22Rv1 (cell line): ENCODE results near the gene PPM1F.
"Not testable (repeated sequence)": the region's sequence is repeated elsewhere in the genome, so short reads cannot be mapped to it uniquely, and the experiment has no call there.

Experiments
- H3K27ac ChIP-seq: fragments of 450-650 bp; 2 replicates; pipeline ENCODE4 v1.5.1; 2017
- CTCF ChIP-seq: fragments of 450-650 bp; IDR thresholded peaks from 2 replicates; pipeline ENCODE4 v1.5.1; 2017; ENCODE audit warnings: mild to moderate bottlenecking
- ZFX ChIP-seq: fragments of 450-650 bp; IDR thresholded peaks from 2 replicates; pipeline ENCODE4 v1.6.1; 2017; ENCODE audit warnings: antibody characterized with exemption, borderline replicate concordance

The PPM1F gene

GRCh38 chr22:21889251-21889990 is 63.2 kb downstream of the PPM1F start:
- TF ChIP-seq ZFX (no peak), CTCF (no peak)
- no peak overlapping the region for H3K27ac ChIP-seq

- TF ChIP-seq ZFX (no peak), CTCF (no peak)
- H3K27ac ChIP-seq: no peak overlapping the region
Observed at GRCh38 chr22:21887841-21888240, 64.8 kb downstream of the PPM1F start.

GRCh38 chr22:21883930-21884329 is 68.7 kb downstream of the PPM1F start:
- not testable (repeated sequence) for H3K27ac ChIP-seq

- H3K27ac ChIP-seq: not testable (repeated sequence)
Observed at GRCh38 chr22:21882754-21883333, 69.8 kb downstream of the PPM1F start.

GRCh38 chr22:21881841-21882753 is 70.6 kb downstream of the PPM1F start:
- TF ChIP-seq ZFX: no peak
- no peak for TF ChIP-seq CTCF
- no peak overlapping the region for H3K27ac ChIP-seq

- no peak overlapping the region for H3K27ac ChIP-seq
- no peak for TF ChIP-seq CTCF
Observed at GRCh38 chr22:21876486-21877176, 76.0 kb downstream of the PPM1F start.

- not testable (repeated sequence) for H3K27ac ChIP-seq
Observed at GRCh38 chr22:21874953-21875352, 77.7 kb downstream of the PPM1F start.

GRCh38 chr22:21873619-21874018 is 79.0 kb downstream of the PPM1F start:
- no peak for TF ChIP-seq ZFX
- no peak for TF ChIP-seq CTCF
- H3K27ac ChIP-seq: no peak overlapping the region

- H3K27ac ChIP-seq: not testable (repeated sequence)
Observed at GRCh38 chr22:21872741-21873140, 79.9 kb downstream of the PPM1F start.
